Loucy (cell line): ENCODE measurements around the gene GRIP1.

Experiments used
- H2AFZ ChIP-seq: fragments of 200-600 bp; sonication (generic); 2 replicates; pipeline ENCODE4 v1.6.0; 2016; ENCODE audit warnings: antibody characterized with exemption, mild to moderate bottlenecking, low read length, moderate library complexity
- H3F3A ChIP-seq: fragments of 200-600 bp; 2 replicates; pipeline ENCODE4 v1.6.0; 2016; ENCODE audit warnings: antibody characterized with exemption, low read depth, mild to moderate bottlenecking
- H3K27me3 ChIP-seq: fragments of 200-600 bp; sonication (generic); 2 replicates; pipeline ENCODE4 v1.6.1; 2014; ENCODE audit warnings: low read length, mild to moderate bottlenecking; ENCODE audit not compliant: insufficient read depth, poor library complexity, severe bottlenecking
- H3K36me3 ChIP-seq: fragments of 200-600 bp; sonication (generic); 2 replicates; pipeline ENCODE4 v1.6.1; 2016; ENCODE audit warnings: low read length; ENCODE audit not compliant: insufficient read depth
- H3K4me1 ChIP-seq: fragments of 200-600 bp; sonication (generic); 2 replicates; pipeline ENCODE4 v1.5.1; 2014; ENCODE audit warnings: low read length, mild to moderate bottlenecking; ENCODE audit not compliant: insufficient read depth, poor library complexity, severe bottlenecking
- H3K4me2 ChIP-seq: fragments of 200-600 bp; sonication (generic); 2 replicates; pipeline ENCODE4 v1.6.0; 2014; ENCODE audit warnings: antibody characterized with exemption, low read length, low read depth, mild to moderate bottlenecking; ENCODE audit not compliant: poor library complexity, severe bottlenecking
- H3K4me3 ChIP-seq: fragments of 200-600 bp; sonication (generic); 2 replicates; pipeline ENCODE4 v1.5.1; 2014; ENCODE audit warnings: low read length, mild to moderate bottlenecking, mixed read lengths; ENCODE audit not compliant: poor library complexity, severe bottlenecking
- H3K79me2 ChIP-seq: fragments of 200-600 bp; sonication (generic); 2 replicates; pipeline ENCODE4 v1.6.1; 2014; ENCODE audit warnings: low read length; ENCODE audit not compliant: insufficient read depth
- H3K9ac ChIP-seq: fragments of 200-600 bp; sonication (generic); 2 replicates; pipeline ENCODE4 v1.6.0; 2014; ENCODE audit warnings: mild to moderate bottlenecking, low read depth, low read length, moderate library complexity; ENCODE audit not compliant: poor library complexity, severe bottlenecking
- H3K9me2 ChIP-seq: fragments of 200-600 bp; sonication (generic); replicated peaks from 2 replicates; pipeline ENCODE4 v1.6.1; 2016; ENCODE audit warnings: low read depth, low read length, mixed read lengths
- H3K9me3 ChIP-seq: fragments of 200-600 bp; sonication (generic); 2 replicates; pipeline ENCODE4 v1.6.1; 2014; ENCODE audit warnings: mild to moderate bottlenecking, antibody characterized with exemption, low read length, low read depth; ENCODE audit not compliant: insufficient read depth
- H4K20me1 ChIP-seq: fragments of 200-600 bp; sonication (generic); 2 replicates; pipeline ENCODE4 v1.6.0; 2014; ENCODE audit warnings: antibody characterized with exemption, low read length, mild to moderate bottlenecking; ENCODE audit not compliant: insufficient read depth, poor library complexity, severe bottlenecking
- CTCF ChIP-seq: fragments of 200-600 bp; sonication (generic); conservative IDR thresholded peaks from 2 replicates; pipeline ENCODE4 v1.5.1; 2014; ENCODE audit warnings: mild to moderate bottlenecking, antibody characterized with exemption, low read length
- EZH2phosphoT487 ChIP-seq: fragments of 200-600 bp; IDR thresholded peaks from 2 replicates; pipeline ENCODE4 v1.6.1; 2018; ENCODE audit warnings: antibody characterized with exemption, mild to moderate bottlenecking, moderate library complexity, borderline replicate concordance

Gene GRIP1

GRCh38 chr12:66638666-66639065 lies 40.2 kb downstream of the GRIP1 start:
- no peak overlapping the region for H3K4me2 ChIP-seq
- no peaks in the 10 kb centered on the region for H3K27me3 ChIP-seq
- no peak for TF ChIP-seq EZH2phosphoT487
- TF ChIP-seq CTCF, result no peak
- H3K4me3 ChIP-seq, result no peak overlapping the region
- no peaks in the 10 kb centered on the region for H3K79me2 ChIP-seq
- no peaks in the 10 kb centered on the region for H3K4me1 ChIP-seq
- no peak overlapping the region for H2AFZ ChIP-seq
- no peaks in the 10 kb centered on the region for H3K36me3 ChIP-seq
- no peaks in the 10 kb centered on the region for H3K9me3 ChIP-seq
- no peaks in the 10 kb centered on the region for H3K9me2 ChIP-seq
- H3K9ac ChIP-seq, result no peak overlapping the region
- no peaks in the 10 kb centered on the region for H3F3A ChIP-seq
- H4K20me1 ChIP-seq, result no peaks in the 10 kb centered on the region

DNA sequence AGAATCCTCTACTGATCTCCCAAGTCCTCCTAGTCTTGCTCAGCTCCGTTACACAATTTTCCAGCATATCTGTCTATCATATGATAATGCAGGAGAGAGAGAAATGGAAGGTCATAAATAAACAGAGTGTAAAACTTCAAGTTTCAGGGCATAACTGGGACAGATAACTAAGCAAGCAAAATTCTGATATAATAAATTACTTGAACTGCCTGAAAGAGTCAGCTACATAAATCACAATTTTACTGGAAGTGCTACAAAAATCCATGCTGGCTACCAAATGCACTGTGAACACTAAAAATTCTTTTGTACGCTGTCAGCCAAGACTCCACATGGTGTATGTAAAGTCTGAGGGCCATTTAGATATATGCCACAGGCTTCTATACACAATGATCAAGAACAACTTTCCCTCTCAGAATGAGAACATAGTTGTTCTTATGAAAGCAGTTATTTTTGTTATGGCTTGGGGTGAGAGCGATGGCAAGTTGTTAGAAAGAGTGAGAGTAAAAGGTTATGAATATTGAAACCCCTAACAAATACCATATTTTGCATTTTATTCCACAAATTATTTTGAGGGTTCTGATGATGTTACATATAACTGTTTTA lies 41.1 kb downstream of the GRIP1 start:
- H3K9me3 ChIP-seq, result no peaks in the 10 kb centered on the region
- no peak overlapping the region for H3K4me3 ChIP-seq
- no peak overlapping the region for H2AFZ ChIP-seq
- no peak overlapping the region for H3K9ac ChIP-seq
- no peaks in the 10 kb centered on the region for H3K79me2 ChIP-seq
- no peak overlapping the region for H3K4me2 ChIP-seq
- H3K36me3 ChIP-seq, result no peaks in the 10 kb centered on the region
- H3K27me3 ChIP-seq, result no peaks in the 10 kb centered on the region
- H3K9me2 ChIP-seq, result no peaks in the 10 kb centered on the region
- TF ChIP-seq EZH2phosphoT487, result no peak
- no peak for TF ChIP-seq CTCF
- H4K20me1 ChIP-seq, result no peaks in the 10 kb centered on the region
- H3F3A ChIP-seq, result no peaks in the 10 kb centered on the region
- H3K4me1 ChIP-seq, result no peaks in the 10 kb centered on the region

DNA sequence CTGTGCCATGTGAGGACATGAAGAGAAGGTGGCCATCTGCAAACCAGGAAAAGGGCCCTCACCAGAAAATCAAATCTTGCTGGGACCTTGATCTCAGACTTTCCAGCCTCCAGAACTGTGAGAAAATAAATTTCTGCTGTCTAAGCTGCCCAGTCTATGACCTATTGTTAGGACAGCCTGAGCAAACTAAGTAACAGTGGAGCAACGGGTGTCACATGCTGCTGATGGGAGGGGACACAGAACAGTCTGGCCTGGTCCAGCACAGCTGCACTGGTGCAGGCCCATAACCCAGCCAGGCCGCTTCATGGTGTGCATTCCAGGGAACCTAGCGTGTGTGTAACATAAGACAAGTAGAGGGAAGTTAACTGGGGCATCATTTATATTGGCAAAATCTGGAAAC lies 42.1 kb downstream of the GRIP1 start:
- H3K79me2 ChIP-seq, result no peaks in the 10 kb centered on the region
- H3K4me1 ChIP-seq, result no peaks in the 10 kb centered on the region
- no peaks in the 10 kb centered on the region for H3K9me3 ChIP-seq
- H3K4me3 ChIP-seq, result no peak overlapping the region
- H3K27me3 ChIP-seq, result no peaks in the 10 kb centered on the region
- H4K20me1 ChIP-seq, result no peaks in the 10 kb centered on the region
- H3F3A ChIP-seq, result no peaks in the 10 kb centered on the region
- no peaks in the 10 kb centered on the region for H3K9me2 ChIP-seq
- no peak overlapping the region for H3K9ac ChIP-seq
- no peak overlapping the region for H3K4me2 ChIP-seq
- H2AFZ ChIP-seq, result no peak overlapping the region
- TF ChIP-seq EZH2phosphoT487, result no peak
- no peak for TF ChIP-seq CTCF
- no peaks in the 10 kb centered on the region for H3K36me3 ChIP-seq
